Prostate gland (tissue), 2 donors: Measurements from ENCODE around the gene MAP3K6.

Experiments used
- POLR2A ChIP-seq: fragments of 450-650 bp; IDR thresholded peaks from one replicate; pipeline ENCODE4 v1.6.1; 2016; ENCODE audit warnings: antibody characterized with exemption, mild to moderate bottlenecking
- POLR2AphosphoS5 ChIP-seq: sonication (generic); formaldehyde crosslinking; IDR thresholded peaks from one replicate; pipeline ENCODE4 v1.6.1; 2017; ENCODE audit warnings: antibody characterized with exemption
- TF ChIP-seq, protein P1 (sequence below), 4 experiments: fragments of 200-600 bp in 2 of 4; fragments of 450-650 bp in 2 of 4; sonication (generic) in 2 of 4; IDR thresholded peaks; 1 replicate in 3 of 4; 2 replicates in 1 of 4; pipeline ENCODE4 v1.5.1; 2016 to 2019; ENCODE audit warnings: antibody characterized with exemption in 4 of 4, mild to moderate bottlenecking in 2 of 4, moderate library complexity in 2 of 4

DNA sequence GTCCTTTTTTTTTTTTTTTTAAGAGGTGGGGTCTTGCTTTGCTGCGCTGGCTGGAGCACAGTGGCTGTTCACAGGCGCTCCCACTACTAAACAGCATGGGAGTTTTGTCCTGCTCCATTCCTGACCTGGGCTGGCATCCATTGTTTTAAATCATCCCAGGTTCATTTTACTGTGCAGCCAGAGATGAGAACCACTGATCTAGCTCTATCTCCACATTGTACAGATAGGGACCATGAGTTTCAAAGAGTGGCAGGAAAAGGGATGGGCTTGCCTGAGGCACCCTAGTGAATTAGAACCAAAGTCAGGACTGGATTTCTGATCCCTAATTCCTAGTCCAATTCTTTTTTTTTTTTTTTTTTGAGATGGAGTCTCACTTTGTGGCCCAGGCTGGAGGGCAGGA is 52.0 kb downstream of the MAP3K6 start:
- TF ChIP-seq, protein P1, sequence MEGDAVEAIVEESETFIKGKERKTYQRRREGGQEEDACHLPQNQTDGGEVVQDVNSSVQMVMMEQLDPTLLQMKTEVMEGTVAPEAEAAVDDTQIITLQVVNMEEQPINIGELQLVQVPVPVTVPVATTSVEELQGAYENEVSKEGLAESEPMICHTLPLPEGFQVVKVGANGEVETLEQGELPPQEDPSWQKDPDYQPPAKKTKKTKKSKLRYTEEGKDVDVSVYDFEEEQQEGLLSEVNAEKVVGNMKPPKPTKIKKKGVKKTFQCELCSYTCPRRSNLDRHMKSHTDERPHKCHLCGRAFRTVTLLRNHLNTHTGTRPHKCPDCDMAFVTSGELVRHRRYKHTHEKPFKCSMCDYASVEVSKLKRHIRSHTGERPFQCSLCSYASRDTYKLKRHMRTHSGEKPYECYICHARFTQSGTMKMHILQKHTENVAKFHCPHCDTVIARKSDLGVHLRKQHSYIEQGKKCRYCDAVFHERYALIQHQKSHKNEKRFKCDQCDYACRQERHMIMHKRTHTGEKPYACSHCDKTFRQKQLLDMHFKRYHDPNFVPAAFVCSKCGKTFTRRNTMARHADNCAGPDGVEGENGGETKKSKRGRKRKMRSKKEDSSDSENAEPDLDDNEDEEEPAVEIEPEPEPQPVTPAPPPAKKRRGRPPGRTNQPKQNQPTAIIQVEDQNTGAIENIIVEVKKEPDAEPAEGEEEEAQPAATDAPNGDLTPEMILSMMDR (IDR thresholded peaks at IDR 0.05): no peak
- TF ChIP-seq POLR2AphosphoS5 (no peak), POLR2A (no peak)
